ENCODE measurements around the gene MLYCD.

Gene MLYCD

GRCh38 chr16:83972256-83973008, 73.5 kb downstream of the MLYCD start:
- Histone ChIP-seq H3K27ac (ENCODE audit: poor library complexity, severe bottlenecking) (no peak overlapping the region), H3K9me3 (ENCODE audit: severe bottlenecking) (no peaks in the 10 kb centered on the region), H3K4me1 (ENCODE audit: insufficient read depth, poor library complexity, severe bottlenecking) (no peaks in the 10 kb centered on the region), H3K4me3 (ENCODE audit: severe bottlenecking) (no peak overlapping the region), H3K36me3 (ENCODE audit: low read depth) (no peaks in the 10 kb centered on the region), H3K27me3 (ENCODE audit: insufficient read depth, poor library complexity, severe bottlenecking) (peaks cover 5% of the 10 kb centered on the region)
- DNase-seq (ENCODE audit: low spot score) (no peak), ATAC-seq (ENCODE audit: low read depth) (no peak)
- TF ChIP-seq, protein P1, sequence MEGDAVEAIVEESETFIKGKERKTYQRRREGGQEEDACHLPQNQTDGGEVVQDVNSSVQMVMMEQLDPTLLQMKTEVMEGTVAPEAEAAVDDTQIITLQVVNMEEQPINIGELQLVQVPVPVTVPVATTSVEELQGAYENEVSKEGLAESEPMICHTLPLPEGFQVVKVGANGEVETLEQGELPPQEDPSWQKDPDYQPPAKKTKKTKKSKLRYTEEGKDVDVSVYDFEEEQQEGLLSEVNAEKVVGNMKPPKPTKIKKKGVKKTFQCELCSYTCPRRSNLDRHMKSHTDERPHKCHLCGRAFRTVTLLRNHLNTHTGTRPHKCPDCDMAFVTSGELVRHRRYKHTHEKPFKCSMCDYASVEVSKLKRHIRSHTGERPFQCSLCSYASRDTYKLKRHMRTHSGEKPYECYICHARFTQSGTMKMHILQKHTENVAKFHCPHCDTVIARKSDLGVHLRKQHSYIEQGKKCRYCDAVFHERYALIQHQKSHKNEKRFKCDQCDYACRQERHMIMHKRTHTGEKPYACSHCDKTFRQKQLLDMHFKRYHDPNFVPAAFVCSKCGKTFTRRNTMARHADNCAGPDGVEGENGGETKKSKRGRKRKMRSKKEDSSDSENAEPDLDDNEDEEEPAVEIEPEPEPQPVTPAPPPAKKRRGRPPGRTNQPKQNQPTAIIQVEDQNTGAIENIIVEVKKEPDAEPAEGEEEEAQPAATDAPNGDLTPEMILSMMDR (IDR thresholded peaks at IDR 0.05; ENCODE audit: poor library complexity, severe bottlenecking) = no peak

DNA sequence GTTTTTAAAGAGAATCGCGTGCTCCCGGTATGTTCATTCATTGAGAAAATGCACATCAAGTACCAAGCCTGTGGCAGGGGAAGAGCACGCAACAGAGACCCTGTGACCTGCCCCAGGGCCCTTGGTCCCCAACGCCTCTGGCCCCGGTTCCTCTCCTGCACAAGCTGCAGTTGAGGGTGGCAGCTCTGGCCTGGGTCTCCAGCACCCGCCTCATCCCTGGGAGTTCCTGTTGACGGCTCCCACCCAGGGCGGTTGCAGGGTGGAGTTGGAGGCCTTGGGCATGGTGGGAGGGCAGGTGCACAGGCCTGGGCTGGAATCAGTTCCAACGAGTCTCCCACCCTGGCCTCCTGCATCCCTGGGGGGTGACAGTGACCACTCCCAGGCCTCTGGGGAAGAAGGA, 74.2 kb downstream of the MLYCD start:
- TF ChIP-seq, protein P1 (IDR thresholded peaks at IDR 0.05; ENCODE audit: poor library complexity, severe bottlenecking) = no peak

DNA sequence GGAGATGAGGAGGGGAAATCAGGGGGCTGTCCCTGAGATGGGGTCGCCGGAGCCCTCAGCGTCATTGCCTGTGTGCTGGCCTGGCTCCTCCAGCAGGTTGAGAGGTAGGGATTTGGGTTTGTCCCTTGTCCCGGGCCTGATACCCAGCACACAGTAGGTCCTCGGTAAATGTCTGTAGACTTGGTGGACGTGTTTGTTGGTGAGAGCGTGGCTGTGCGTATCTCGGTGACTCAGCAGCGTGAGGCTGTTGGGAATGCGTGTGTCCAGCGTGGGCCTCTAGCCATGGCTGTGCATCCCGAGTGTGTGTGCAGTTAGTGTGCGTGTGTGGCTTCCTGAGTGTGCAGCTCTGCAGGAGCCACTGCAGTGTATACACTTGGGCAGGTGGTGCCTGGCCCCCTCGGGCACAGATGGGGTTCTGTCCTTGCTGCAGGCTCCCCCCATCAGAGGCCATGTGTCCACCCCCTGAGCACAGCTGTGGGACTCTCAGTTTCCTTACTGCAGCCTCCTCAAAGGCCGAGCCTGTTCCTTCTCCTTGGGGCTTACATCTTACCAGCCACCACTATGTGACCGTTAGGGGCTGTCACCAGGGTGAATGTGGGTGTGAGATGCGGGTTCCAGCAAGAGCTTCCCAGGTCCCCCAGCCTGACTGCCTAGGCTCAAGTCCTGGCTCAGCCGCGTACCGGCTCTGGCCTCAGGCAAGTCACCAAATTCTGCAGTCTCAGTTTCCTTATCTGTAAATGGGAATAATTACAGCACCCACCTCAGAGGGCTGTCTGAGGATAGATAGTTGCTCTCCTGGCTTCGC, 74.9 kb downstream of the MLYCD start:
- H3K4me1 ChIP-seq (ENCODE audit: insufficient read depth, poor library complexity, severe bottlenecking) = no peaks in the 10 kb centered on the region
- TF ChIP-seq, protein P1 (IDR thresholded peaks at IDR 0.05; ENCODE audit: poor library complexity, severe bottlenecking) = no peak
- no peaks in the 10 kb centered on the region for H3K9me3 ChIP-seq (ENCODE audit: severe bottlenecking)
- ATAC-seq (ENCODE audit: low read depth) = no peak
- no peak overlapping the region for H3K4me3 ChIP-seq (ENCODE audit: severe bottlenecking)
- peaks cover 5% of the 10 kb centered on the region for H3K27me3 ChIP-seq (ENCODE audit: insufficient read depth, poor library complexity, severe bottlenecking)
- DNase-seq (ENCODE audit: low spot score) = no peak
- H3K36me3 ChIP-seq (ENCODE audit: low read depth) = no peaks in the 10 kb centered on the region
- H3K27ac ChIP-seq (ENCODE audit: poor library complexity, severe bottlenecking) = no peak overlapping the region

More for the DNA sequence above, 74.2 kb downstream of the MLYCD start:
- Histone ChIP-seq H3K27ac (ENCODE audit: poor library complexity, severe bottlenecking) (no peak overlapping the region), H3K9me3 (ENCODE audit: severe bottlenecking) (no peaks in the 10 kb centered on the region), H3K4me3 (ENCODE audit: severe bottlenecking) (no peak overlapping the region), H3K4me1 (ENCODE audit: insufficient read depth, poor library complexity, severe bottlenecking) (no peaks in the 10 kb centered on the region), H3K36me3 (ENCODE audit: low read depth) (no peaks in the 10 kb centered on the region), H3K27me3 (ENCODE audit: insufficient read depth, poor library complexity, severe bottlenecking) (peaks cover 5% of the 10 kb centered on the region)
- DNase-seq (ENCODE audit: low spot score) = no peak
- ATAC-seq (ENCODE audit: low read depth) = no peak

DNA sequence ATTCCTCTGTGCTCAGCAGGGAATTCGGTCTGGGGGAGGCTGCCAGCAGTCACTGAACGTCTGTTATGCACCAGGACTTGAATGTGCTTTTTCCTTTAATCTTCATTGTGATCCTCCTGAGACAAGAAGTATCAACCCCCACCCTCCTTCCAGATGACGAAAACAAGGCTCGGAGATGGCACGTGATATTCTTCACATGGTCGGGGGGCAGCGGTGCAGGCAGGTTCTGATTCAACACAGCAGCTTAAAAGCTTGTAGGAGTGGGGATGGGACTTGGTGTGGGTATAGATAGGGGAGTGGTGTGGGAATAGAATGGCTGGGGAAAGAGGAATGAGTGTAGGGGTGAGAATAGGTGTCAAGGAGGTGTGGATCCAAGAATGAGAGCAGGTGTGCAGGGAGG, 75.6 kb downstream of the MLYCD start:
- no peaks in the 10 kb centered on the region for H3K9me3 ChIP-seq (ENCODE audit: severe bottlenecking)
- H3K27ac ChIP-seq (ENCODE audit: poor library complexity, severe bottlenecking) = no peak overlapping the region
- no peak overlapping the region for H3K4me3 ChIP-seq (ENCODE audit: severe bottlenecking)
- H3K27me3 ChIP-seq (ENCODE audit: insufficient read depth, poor library complexity, severe bottlenecking) = no peaks in the 10 kb centered on the region
- TF ChIP-seq, protein P1 (IDR thresholded peaks at IDR 0.05; ENCODE audit: poor library complexity, severe bottlenecking) = no peak
- no peak for DNase-seq (ENCODE audit: low spot score)
- ATAC-seq (ENCODE audit: low read depth) = no peak
- no peaks in the 10 kb centered on the region for H3K36me3 ChIP-seq (ENCODE audit: low read depth)
- no peaks in the 10 kb centered on the region for H3K4me1 ChIP-seq (ENCODE audit: insufficient read depth, poor library complexity, severe bottlenecking)

All from RWPE2 (cell line).